IMR-90 (cell line): ENCODE measurements around the gene IER5L.

Experiments used
- CHD1 ChIP-seq: IDR thresholded peaks from 2 replicates; pipeline ENCODE4 v1.6.1; 2012; ENCODE audit warnings: low read depth, low read length, improper control_type of control experiment
- CTCF ChIP-seq: conservative IDR thresholded peaks from 2 replicates; pipeline ENCODE4 v1.5.1; 2012; ENCODE audit warnings: mild to moderate bottlenecking, low read depth, low read length, improper control_type of control experiment
- FOS ChIP-seq: fragments of 150-350 bp; IDR thresholded peaks from 2 replicates; pipeline ENCODE4 v1.6.1; 2016; ENCODE audit warnings: low read depth, low read length
- MAFK ChIP-seq: IDR thresholded peaks from 2 replicates; pipeline ENCODE4 v1.6.1; 2012; ENCODE audit warnings: low read depth, low read length, improper control_type of control experiment
- NFE2L2 ChIP-seq: fragments of 150-350 bp; IDR thresholded peaks from 2 replicates; pipeline ENCODE4 v1.6.1; 2016; ENCODE audit warnings: low read depth, mild to moderate bottlenecking, low read length
- POLR2A ChIP-seq: IDR thresholded peaks from 2 replicates; pipeline ENCODE4 v1.6.1; 2012; ENCODE audit warnings: mild to moderate bottlenecking, low read depth, low read length
- SMC3 ChIP-seq: fragments of 150-350 bp; IDR thresholded peaks from 2 replicates; pipeline ENCODE4 v1.6.1; 2016; ENCODE audit warnings: low read depth, mild to moderate bottlenecking, antibody characterized with exemption, low read length, moderate library complexity

- TF ChIP-seq POLR2A (no peak), CTCF (no peak), SMC3 (no peak), MAFK (no peak), NFE2L2 (no peak), CHD1 (no peak), FOS (no peak)
Measured at GRCh38 chr9:129146441-129146941, 31.6 kb downstream of the IER5L start.
